ENCODE results near the gene ACP5. TPM values are rescaled to one million over a fixed set of nuclear protein-coding genes. Genes with fewer than 3 reads are reported as not detected.
"Not testable (repeated sequence)": the region's sequence is repeated elsewhere in the genome, so short reads cannot be mapped to it uniquely, and the experiment has no call there.

The ACP5 gene
- not detected in 2 replicates for total RNA-seq (2014; rRNA removed; shearing (Covaris generic))
- not detected in 2 replicates for polyA plus RNA-seq (2014; cell fraction: nucleus; rRNA removed)

DNA sequence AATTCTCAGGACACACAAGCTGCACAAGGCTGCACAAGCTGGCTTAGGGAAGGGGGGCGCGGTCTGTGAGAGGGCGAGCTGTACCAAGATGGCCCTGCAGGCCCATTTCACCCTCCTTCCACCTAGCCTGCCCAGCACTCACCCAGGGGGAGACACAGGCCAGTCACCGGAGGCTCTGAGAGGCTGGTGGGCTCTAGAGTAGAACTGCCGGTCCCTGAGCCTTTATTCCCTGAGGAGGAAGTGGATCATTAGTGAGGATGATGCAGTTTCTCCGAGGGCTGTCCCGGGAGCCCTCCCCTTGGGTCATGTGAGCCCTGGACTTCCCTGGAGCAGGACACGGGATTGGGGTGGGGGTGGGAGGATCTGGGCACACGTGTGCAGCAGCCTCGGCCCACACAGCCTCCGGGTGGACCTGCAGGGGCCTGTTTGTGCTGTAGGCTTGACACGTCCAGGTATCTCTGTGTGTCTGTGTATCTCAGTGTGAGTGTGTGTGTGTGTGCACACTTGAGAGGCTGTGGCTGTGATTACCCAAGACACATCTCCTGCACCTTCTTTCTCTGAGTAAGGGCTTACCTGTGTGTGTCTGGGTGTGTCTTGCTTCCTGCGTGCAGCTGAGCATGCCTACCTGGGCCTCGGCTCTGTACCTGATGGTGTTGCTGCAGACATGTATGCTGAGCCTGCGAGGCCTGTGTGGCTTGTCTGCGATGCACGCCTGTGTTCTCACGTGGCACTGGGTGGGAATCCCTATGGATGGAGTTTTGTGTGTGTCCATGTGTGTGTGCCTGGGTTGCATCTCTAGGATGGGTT lies at the start of gene ACP5:
TSS of gene ACP5 (minus strand) at position 195 of the 807 bp plus-strand sequence. CDS start 328 bp downstream, outside the sequence.
- no peak for DNase-seq (ENCODE audit: extremely low read depth, low read depth)

GRCh38 chr19:11626252-11626651 lies 48.8 kb upstream of the ACP5 start:
- DNase-seq (ENCODE audit: extremely low read depth, low read depth), result no peak

- no peak for DNase-seq (ENCODE audit: extremely low read depth, low read depth)
These were observed 46.6 kb upstream of the ACP5 start for GRCh38 chr19:11624069-11624463.

DNA sequence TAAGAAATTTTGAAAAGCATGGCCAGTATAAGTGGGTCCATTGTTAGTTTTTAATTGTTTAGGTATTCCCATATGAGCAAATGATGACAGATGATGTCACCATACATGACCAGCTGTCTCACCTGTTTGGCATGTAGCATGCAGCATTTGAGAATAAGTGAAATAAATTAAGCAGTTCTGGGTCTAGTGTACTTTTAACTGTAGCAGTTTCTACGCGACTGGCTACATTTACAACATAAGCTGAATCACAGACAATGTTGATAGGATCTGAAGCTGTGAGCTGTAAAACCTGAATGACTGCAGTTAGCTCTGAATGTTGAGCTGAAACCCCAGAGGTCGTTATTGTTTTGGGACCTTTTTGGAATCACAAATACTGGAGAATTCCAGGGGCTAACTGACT lies 45.0 kb upstream of the ACP5 start:
- DNase-seq (ENCODE audit: extremely low read depth, low read depth), result not testable (repeated sequence)

DNA sequence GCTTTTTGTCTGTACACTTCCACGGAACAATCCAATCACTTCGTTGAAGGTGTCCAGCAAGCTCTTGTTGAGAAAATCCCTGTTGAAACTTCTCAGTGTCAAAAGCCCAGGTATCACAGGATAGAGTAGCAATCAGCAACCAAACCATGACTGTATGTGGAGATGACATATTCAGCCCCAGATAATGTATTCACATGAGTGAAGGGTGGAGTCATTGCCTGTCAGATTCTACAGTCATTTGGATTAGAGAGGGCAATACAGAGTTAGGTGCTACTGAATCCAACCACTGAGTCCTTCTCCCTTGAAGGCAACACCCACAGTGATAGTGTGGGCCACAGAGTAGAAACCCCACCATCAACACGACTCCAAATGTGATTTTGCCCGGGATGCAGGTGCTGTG lies 43.1 kb upstream of the ACP5 start:
- no peak for DNase-seq (ENCODE audit: extremely low read depth, low read depth)

- no peak for DNase-seq (ENCODE audit: extremely low read depth, low read depth)
These were observed 40.0 kb upstream of the ACP5 start for GRCh38 chr19:11617180-11618062.

DNA sequence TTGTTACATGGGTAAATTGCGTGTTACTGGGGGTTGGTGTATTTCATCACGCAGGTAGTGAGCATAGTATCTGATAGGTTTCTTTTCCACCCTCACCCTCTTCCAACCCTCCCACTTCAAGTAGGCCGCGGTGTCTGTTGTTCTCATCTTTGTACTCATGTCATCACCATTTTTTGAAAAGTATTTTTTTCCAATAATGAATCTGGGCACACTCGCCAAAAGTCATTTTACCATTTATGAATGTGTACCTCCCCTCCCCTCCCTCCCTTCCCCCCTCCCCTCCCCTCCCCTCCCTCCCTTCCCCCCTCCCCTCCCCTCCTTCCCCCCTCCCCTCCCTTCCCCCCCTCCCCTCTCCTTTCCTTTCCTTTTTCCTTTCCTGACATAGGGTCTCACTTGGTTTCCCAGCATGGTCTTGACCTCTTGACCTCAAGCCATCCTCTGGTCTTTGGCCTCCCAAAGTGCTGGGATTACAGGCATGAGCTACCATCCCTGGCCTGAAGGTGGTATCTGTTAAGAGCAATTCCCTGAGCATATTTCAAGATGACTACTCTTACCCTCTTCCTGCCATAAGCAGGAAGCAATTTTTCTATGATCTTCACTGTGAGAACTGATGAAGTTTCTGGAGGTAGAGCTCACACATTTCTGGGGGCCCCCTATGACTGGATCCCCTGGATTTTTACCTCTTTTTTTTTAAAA lies 35.5 kb upstream of the ACP5 start:
- DNase-seq (ENCODE audit: extremely low read depth, low read depth), result no peak

- DNase-seq (ENCODE audit: extremely low read depth, low read depth), result no peak
These were observed 34.3 kb upstream of the ACP5 start for GRCh38 chr19:11611730-11612129.

GRCh38 chr19:11606484-11606883 lies 29.0 kb upstream of the ACP5 start:
- DNase-seq (ENCODE audit: extremely low read depth, low read depth), result no peak

DNA sequence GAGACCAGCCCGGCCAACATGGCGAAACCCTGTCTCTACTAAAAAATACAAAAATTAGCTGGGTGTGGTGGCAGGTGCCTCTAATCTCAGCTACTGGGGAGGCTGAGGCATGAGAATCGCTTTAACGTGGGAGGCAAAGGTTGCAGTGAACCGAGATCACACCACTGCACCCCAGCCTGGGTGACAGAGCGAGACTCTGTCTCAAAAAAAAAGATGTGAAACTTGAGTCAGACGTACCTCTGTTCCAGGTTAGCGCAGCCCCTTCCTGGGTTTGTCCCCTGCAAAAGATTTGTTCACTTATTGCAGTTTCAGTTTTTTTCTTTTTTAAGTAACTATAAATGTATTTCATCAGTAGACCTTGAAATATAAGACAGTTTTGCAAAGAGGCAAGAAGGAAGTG lies 22.3 kb upstream of the ACP5 start:
- DNase-seq (ENCODE audit: extremely low read depth, low read depth), result not testable (repeated sequence)

DNA sequence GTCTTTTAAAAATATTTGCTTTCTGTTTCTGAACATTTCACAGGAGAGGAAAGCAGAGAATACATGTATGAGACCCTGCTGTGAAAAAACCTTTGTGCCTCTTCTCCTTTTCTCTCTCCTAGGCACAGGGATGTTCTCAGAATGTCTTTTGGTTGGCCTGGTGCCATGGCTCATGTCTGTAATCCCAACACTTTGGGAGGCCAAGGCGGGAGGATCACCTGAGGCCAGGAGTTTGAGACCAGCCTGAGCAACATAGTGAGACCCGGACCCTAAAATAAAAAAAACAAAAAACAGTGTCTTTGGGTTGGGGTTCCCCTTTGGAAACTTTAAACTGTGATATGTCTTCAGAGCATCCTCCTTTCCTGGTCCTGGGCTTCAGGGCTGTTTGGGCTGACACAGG lies 21.3 kb upstream of the ACP5 start:
- no peak for DNase-seq (ENCODE audit: extremely low read depth, low read depth)

GRCh38 chr19:11598103-11598483 lies 20.6 kb upstream of the ACP5 start:
- DNase-seq (ENCODE audit: extremely low read depth, low read depth), result no peak

- peak; percentile 94 for DNase-seq (ENCODE audit: extremely low read depth, low read depth)
These were observed 20.0 kb upstream of the ACP5 start, which contains the start of gene ZNF627 for GRCh38 chr19:11597202-11598102. Gene ZNF627 (plus strand): TSS chr19:11597483. CDS start chr19:11597628, 145 bp downstream.

GRCh38 chr19:11596156-11596555 lies 18.7 kb upstream of the ACP5 start:
- DNase-seq (ENCODE audit: extremely low read depth, low read depth), result no peak

DNA sequence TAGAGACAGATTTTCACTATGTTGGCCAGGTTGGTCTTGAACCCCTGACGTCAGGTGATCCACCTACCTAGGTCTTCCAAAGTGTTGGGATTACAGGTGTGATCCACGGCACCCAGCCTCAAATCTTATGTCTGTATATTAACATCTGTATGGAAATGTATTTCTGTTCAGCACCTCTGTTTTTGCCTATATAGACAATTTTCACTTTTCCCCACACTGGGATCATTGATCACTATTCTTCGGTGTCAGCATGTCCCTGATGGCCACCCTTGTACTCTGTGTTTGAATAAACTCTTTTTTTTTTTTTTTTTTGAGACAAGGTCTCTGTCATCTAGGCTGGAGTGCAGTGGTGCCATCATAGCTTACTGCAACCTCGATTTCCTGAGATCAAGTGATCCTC lies 16.6 kb upstream of the ACP5 start:
- DNase-seq (ENCODE audit: extremely low read depth, low read depth), result no peak

- no peak for DNase-seq (ENCODE audit: extremely low read depth, low read depth)
These were observed 10.7 kb upstream of the ACP5 start for GRCh38 chr19:11587975-11588631.

DNA sequence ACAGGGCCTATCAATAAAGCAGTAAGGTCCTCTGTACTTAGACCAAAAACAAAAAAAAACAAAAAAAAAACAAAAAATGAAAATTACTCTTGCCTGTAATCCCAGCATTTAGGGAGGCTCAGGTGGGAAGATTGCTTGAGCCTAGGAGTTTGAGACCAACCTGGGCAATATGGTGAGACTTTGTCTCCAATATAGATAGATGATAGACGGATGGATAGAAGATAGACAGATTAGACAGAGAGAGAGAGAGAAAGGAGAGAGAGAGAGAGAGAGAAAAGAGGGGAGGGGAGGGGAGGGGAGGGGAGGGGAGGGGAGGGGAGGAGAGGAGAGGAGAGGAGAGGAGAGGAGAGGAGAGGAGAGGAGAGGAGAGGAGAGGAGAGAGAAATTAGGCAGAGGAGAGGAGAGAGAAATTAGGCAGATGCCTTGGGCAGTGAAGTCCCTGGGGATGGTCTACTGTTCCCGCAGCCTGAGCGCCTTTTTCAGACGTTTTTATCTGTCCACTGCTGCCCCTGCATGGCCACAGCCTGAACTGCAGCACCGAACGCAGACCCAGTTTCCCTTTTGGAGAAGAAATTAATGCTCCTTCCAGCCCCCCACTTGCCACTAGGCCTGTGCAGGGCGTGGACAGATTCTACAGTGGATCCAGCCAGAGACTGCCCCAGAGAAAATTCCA lies 10.0 kb upstream of the ACP5 start:
- peak; percentile 41 for DNase-seq (ENCODE audit: extremely low read depth, low read depth)

DNA sequence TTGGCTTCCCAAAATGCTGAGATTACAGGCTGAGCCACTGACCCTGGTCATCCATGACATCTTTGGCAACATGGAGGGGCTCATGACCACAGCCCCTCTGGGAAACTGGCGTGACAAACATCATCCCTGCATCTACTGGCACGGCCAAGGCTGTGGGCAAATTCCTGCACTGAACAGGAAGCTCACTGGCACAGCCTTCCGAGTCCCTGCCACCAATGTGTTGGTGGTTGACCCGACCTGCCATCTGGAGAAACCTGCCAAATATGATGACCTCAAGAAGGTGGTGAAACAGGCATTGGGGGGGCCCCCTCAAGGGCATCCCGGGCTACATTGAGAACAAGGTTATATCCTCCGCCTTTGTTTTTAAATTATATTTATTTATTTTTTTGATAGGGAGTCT lies 8.9 kb upstream of the ACP5 start:
- no peak for DNase-seq (ENCODE audit: extremely low read depth, low read depth)

DNA sequence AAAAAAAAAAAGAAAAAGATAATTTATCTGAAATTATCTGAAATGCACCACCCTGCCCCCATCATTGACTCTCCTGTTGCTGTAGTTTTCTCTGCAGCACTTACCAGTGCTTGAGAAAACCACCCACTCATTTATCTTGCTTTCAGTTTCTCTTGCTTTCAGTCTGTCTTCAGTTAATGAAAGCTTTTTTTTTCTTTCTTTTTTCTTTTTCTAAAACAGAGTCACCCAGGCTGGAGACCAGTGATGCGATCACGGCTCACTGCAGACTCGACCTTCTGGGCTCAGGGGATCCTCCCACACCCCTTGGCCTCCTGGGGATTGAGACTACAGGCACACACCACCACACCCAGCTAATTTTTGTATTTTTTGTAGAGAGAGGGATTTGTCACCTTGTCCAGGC lies 4.3 kb upstream of the ACP5 start:
- DNase-seq (ENCODE audit: extremely low read depth, low read depth), result no peak
